Activated CD8-positive, alpha-beta memory T cell treated with anti-CD3 and anti-CD28 coated beads for 48 hours (primary cell): ENCODE measurements around the gene DCD.
"Not testable (repeated sequence)": the region's sequence is repeated elsewhere in the genome, so short reads cannot be mapped to it uniquely, and the experiment has no call there.

ENCODE experiments used
- DNase-seq, 3 experiments: peaks; one replicate each; pipeline ENCODE4 v3.0.0-alpha.2; 2020; ENCODE audit warnings: low read depth in 2 of 3, low spot score in 2 of 3

The DCD gene

GRCh38 chr12:54654926-54655325 is 6.8 kb upstream of the DCD start:
- no peak for DNase-seq

DNA sequence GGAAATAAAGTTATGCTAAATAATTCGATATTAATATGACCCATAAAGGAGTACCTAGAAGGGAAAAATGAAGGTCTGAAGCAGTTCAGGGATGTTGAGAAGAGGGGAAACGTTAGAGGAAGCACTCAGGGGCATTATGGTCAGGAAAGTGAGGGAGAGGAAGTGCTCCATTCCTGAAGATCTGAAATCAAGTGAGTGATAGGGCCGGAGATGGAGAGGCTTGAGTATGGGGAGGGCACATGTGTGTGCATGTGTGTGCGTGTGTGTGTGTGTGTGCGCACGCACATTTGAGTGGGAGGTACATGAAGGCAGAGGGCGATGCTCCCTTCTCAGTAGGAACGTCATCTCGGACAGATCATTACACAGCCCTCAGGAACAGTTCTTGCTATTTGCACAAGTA is 4.9 kb upstream of the DCD start:
- DNase-seq, result no peak

DNA sequence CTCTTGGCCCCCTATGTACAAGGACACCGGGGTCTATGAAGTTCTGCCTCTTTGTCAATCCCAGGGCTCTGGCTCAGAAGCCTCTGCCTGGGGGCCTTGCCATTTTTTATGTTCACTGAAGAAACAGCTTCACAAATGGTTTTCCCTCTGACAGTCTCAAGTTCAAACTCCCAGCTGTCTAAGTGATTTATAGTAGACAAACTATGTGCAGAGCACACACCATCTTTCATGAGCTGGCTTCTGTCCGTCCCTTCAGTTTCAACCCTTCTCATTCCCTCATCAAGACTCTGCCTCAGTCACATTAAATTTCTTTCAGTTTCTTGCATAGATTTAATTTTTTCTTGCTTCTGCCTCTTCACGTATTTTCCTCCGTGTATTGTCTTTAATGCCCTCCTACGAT is 2.7 kb upstream of the DCD start:
- no peak for DNase-seq

DNA sequence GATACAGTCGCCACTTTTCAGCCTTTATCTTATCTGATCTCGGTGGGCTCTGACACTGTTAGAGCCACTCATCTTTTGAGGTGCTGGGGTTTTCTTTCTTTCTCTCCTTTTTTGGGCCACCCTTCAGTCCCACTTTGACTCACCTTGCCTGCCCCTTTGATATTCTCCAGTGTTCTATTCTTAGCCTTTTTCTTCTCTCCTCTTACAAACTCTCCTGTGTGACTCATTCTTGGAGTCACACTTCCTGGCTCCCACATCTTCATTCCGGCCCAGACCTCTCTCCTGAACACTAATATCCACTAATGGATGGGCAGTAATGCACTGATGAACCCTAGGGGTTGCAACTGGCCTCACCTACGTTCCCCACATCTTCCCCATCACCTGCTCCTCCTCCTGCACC is 2.2 kb upstream of the DCD start:
- no peak for DNase-seq

- DNase-seq, result no peak
Measured at GRCh38 chr12:54649825-54650224, 1.7 kb upstream of the DCD start.

- no peak for DNase-seq
Measured at GRCh38 chr12:54641554-54641953, 6.6 kb downstream of the DCD start.

DNA sequence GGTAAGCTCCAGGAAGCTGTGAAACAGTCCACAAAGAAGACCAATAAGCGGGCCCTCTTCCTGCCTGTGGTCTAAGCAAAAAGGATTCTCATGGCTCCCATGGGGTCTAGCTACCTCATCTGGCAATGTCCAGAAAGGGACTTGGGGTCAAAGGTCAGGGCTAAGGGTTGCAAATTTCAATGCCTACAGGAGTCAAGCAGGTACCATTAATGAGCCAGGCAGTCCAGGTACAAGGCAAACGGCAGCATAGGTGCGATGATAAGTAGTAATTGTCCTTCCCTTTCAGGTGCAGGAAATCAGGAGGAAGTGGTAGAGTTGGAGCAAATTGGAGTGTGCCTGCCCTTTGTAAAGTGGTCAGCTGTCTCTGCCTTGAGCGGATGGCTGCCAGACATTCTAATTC is 7.1 kb downstream of the DCD start:
- DNase-seq, result no peak

DNA sequence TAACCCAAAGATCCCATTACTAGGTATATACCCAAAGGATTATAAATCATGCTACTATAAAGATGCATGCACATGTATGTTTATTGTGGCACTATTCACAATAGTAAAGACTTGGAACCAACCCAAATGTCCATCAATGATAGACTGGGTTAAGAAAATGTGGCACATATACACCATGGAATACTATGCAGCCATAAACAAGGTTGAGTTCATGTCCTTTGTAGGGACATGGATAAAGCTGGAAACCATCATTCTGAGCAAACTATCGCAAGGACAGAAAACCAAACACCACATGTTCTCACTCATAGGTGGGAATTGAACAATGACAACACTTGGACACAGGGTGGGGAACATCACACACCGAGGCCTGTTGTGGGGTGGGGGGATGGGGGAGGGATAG is 9.1 kb downstream of the DCD start:
- not testable (repeated sequence) for DNase-seq

DNA sequence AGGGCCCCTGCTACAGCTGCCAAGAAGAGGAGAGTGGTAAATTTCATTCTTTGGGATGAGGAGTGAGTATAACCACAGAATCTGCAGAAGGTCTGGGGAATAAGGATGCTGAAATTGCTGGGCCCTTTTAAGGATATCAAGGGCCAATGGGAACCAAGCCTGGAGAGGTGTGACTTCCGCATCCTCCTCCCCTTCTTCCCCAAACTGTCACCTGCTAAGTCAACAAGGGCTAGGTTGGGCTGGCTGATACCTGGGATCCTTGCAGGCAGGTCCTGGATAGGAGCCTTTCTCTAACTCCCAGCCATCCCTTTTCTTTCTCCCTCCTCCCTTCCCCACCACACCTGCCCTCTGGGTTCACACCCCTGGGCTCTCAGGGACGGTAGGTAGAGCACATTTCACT is 13.4 kb downstream of the DCD start, which contains the start of gene LACRT:
Gene LACRT, minus strand, starts transcription at position 101 of the 400 bp plus-strand sequence. Its CDS starts 54 bp downstream, at position 47.
- DNase-seq, result no peak

DNA sequence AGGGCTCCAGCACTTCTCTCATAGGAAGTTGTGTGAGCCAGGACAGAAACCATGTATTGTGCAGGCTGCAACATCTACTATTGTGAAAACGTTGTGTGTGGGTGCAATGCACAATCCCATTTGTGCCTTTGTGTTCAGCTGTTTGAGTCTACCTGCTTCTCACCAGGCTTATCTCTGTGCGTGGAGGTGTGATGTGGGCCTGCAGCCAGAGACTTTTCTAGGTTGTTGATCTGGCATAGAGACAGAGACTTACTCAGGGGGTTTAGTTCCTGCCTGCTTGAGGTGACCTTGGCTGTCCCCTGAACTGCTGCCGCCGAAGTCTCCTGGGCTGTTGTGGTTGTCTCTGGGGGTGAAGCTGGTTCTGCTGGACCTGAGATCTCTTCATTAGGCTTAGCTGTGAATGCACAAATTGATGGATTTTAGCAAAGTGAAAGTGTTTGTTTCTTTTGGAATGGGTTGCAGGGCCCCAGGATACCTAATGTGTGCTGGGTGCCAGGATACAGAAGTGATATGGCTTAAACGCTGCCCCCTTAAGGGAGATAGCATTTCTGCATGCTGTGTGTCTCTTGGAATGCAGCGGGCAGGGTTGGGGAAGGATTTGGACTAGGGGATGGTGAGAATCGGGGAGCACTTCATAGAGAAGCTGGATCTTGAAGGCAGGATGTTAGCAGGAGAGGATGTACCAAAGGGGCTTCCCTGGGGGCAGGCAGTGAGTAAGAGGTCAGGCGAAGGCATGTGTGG is 16.0 kb downstream of the DCD start:
- DNase-seq, result no peak

DNA sequence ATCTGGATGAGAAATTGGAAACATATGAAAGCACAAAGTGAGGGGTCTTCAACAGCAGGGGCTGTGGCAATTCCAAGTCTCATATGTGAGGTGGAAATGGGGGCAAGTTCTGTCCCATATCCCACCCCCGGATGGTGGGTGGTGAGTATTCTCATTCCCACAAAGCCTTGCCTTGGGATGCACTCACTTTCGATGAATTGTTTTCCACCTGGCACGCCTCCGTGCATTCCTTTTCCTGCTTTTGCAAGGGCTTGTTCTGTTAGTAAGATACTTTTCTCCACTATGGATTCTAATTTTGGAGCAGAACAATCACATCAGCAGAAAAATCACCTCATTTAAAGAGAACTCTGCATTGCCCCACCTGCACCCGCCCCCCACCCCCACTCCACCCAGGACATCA is 16.6 kb downstream of the DCD start:
- DNase-seq, result no peak

GRCh38 chr12:54629925-54630324 is 18.2 kb downstream of the DCD start:
- no peak for DNase-seq

GRCh38 chr12:54628186-54628846 is 19.8 kb downstream of the DCD start:
- DNase-seq, result no peak

DNA sequence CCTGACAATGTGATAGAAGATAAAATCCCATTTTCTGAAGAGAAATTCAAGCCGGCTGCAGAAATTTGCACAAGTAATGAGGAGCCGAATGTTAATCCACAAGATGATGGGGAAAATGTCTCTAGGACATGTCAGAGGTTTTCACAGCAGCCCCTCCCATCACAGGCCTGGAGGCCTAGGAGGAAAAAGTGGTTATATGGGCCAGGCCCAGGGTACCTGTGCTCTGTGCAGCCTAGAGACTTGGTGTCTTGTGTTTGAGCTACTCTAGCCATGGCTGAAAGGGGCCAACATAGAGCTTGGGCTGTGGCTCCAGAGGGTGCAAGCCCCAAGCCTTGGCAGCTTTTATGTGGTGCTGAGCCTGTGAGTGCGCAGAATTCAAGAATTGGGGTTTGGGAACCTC is 20.9 kb downstream of the DCD start:
- DNase-seq, result no peak

GRCh38 chr12:54625598-54625997 is 22.6 kb downstream of the DCD start:
- DNase-seq, result no peak

- no peak for DNase-seq
Measured at GRCh38 chr12:54624315-54625279, 23.6 kb downstream of the DCD start.

DNA sequence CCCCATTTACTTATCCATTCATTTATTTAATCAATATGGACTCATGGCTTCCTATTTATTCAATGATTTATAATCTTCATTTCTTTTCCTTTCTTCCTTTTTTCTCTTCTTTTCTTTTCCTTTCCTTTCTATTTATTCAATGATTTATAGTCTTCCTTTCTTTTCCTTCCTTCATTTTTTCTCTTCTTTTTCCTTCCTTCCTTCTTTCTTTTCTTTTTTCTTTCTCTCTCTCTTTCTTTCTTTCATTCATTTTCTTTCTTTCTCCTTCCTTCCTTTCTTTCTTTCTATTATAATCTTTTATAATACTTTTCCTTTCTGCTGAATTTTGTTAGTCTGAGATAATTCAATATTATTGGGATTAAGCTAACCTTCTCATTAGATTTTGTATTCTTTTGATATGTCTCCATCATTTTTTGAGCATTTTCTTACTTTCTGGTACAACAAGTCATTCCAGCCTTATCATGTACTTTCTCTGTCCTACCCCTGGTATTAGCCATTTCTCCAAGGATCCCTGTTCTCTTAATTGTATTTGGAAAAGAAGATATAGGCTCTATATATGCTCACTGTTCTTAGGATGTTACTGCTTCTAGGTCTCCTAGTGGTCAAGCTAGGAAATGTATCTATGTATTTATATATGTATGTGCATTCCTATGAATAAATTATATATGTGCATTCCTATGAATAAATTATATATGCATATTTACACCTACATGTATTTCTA is 25.5 kb downstream of the DCD start:
- DNase-seq, result no peak

- DNase-seq, result no peak
Measured at GRCh38 chr12:54616933-54617680, 31.1 kb downstream of the DCD start.

DNA sequence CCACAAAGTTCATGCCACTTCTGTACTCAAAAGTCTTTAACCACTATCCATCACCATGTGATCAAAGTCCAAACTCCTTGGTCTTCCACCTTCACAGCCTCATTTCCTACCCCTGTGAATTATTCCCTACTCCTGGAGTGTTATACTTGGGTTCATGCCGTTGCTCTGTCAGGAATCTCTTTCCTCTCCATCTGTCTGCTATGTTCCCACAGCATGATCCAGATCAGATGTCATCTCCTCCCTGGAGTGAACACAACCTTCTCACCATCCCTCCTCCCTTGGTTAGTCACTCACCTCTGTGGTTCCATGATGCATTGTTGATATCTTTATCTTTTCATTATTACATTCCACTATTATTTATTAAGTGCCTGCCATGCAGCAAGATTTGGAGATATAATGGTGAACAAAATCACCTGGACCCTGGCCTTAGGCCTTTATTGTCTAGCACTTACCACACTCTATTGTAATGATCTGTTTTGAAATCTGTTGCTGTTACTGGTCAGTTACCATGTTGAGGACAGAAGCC is 35.9 kb downstream of the DCD start:
- no peak for DNase-seq

GRCh38 chr12:54611715-54612149 is 36.4 kb downstream of the DCD start:
- no peak for DNase-seq
